ELR (cell line): Measurements from ENCODE around the gene WARS2.
"Not testable (repeated sequence)": the region's sequence is repeated elsewhere in the genome, so short reads cannot be mapped to it uniquely, and the experiment has no call there.

ENCODE experiments used
- DNase-seq: peaks from one replicate; pipeline ENCODE4 v3.0.0-alpha.2; 2015; ENCODE audit warnings: low read depth

Gene WARS2

DNA sequence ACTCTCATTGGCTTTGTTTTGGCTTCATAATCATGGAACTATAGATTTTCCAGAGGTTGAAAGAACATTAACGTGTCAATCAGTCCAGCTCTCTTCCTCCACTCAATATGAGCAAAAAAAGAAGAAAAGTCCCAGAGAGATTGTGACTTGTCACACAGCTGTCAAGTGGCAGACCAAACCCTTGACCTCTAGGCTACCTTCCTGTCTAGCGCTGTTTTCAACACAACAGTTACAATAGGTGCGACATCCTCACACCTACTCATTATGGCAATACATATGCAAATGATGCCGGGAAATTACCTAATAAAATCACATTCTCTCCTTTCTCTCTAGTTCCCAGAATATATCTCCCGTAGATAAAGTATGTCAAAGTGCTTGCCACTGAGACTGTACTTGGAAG, 1.1 kb downstream of the WARS2 start:
- no peak for DNase-seq

DNA sequence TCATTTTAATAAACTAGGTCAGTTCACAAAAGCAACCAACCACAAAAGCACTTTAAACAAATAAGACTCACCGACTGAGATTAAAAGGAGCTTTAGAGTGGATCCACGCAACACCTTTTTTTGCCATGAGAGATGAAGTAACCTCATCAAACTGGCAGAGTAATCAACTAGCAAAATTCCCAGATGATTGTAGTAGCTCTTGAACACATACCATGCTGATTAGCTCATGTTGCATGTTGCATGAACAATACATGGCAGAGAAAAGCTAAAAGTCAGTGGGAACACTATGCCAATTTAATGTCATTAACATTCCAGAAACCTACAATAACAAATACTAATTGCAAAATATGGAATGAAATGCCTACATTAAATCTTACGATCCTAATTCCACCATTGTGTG, 4.1 kb downstream of the WARS2 start:
- DNase-seq, result peak; percentile 59

DNA sequence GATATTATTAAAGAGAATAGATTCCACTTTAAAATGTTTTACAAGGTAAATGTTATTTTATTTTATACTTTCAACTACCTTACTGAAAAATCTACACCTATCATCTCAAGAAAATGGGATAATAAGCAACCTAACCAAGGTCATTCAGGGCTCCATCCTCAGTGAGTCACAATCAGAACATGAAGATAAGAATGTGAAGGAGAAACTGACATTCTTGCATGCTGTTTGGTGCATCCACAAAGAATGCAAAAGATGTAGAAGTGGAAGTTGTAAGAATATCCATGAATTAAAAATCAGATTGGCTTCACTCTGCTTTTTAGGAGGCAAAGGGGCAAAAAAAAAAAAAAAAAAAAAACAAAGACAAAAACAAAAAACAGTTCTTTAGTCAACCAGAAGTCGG, 6.5 kb downstream of the WARS2 start:
- DNase-seq, result peak; percentile 64

DNA sequence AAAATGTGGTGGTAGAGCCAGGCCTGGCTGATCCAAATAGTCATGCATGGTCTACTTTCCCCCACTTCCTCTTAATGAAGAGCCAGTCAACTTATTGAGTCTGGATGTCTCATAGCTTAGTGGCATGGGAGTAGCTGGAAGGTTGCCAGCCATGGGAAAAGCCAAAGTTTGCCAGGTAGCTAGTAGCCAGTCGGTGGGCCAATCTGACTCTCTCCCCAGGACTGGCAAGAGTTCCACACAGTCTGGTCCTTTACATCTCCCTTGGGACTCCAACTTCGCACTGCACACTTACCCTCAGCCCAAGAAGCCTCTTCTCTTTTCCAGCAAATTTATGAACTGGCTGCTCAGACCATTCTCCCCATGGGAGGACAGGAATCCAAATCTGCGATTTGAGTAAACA, 8.3 kb downstream of the WARS2 start:
- peak; percentile 22 for DNase-seq

DNA sequence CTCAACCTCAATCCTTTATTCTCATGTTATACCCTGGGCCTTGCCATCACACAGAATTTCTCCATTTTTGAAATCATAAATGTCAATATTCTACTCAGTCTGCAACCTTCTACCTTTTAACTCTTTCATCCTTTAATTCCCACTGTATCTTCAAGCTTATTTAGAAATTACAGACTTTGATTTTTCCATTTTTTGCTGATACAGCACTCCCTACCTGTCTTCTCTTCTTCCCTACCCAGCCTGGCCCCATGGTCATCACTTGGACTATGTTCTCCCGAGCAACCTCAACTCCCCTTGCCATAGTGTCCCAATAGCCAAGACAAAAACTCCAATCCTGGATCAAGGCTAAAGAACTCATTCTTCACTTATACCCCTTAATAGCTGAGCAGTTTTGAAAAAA, 14.6 kb downstream of the WARS2 start:
- no peak for DNase-seq

DNA sequence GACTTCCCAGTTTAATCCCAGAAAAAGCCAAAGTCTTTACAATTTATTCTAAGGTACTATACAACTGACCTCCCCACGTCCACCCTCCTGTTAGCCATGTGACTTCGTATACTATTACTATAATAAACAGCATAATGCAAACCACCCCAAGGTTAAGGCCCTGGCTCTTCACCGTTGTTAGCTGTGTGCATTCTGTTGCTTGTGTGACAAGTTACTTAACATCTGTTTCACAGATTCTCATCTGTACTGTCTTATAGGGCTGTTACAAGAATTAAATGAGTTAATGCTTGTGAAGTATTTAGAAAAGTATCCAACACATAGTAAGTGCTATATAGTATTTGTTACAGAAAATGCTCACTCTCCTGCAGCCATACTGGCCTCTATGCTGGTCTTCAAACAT, 15.7 kb downstream of the WARS2 start:
- no peak for DNase-seq

DNA sequence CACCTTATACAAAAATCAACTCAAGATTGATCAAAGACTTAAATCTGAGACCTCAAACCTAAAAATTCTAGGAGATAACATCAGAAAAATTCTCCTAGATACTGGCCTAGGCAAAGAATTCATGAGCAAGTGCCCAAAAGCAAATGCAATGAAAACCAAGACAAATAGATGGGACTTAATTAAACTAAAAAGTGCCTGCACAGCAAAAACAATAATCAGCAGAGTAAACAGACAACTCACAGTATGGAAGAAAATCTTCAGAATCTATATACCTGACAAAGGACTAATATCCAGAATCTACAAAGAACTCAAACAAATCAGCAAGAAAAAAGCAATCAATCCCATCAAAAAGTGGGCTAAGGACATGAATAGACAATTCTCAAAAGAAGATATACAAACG, 18.6 kb downstream of the WARS2 start:
- not testable (repeated sequence) for DNase-seq

DNA sequence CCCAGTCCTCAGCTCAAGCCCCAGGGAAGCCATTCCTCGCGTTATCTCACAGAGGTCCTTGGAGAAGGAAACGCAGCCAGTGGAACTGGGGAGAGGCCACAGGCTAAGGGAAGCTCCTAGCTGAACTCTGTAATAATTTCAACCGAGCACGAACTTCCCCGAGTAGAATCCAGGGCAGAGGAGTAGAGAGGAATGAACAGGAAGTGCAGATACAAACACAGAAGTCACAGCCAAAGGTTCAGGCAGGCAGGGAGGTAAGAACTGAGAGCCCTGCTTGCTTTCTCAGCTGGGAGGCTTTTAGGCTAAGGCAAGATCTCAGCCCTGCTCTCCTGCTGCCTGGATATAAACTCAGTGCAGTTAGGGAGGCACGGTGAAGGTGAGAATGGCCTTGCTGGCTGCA, 23.7 kb downstream of the WARS2 start:
- DNase-seq, result no peak

DNA sequence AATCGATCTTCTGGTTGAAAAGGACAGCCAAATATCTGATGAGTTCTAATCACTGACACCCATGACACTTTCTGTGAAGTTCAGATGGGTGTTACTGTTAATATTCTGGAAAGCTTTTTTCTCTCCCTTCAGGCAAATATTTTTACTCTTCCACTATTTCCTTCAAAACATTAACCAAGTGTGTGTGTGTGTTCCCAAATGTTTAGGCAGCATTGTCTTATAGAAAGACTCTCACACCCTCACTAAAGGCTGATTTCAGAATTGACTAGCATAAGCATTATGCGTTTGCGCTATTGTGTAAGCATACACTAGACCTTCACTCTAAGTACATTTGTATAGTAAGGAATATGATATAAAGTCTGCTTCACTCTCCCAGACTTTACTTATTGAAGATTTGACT, 24.7 kb downstream of the WARS2 start:
- DNase-seq, result no peak

DNA sequence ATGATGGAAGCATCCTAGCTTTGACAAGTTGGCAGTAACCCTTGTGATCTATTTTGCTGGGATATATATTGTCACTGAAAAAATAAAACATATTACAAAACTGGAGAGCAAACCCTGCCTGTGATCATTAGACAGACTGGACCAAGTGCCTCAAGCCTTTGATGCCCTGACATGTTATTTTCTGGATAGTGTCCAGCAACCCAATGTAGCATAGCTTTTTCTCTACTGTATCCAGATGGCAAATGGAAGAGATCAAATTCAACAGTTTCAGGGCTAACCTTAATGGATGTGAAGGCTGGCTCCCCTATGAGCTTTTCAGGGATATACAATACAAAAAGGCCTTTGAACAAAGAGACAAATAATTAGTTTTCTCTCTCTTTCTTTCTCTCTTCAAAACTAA, 25.1 kb downstream of the WARS2 start:
- no peak for DNase-seq

DNA sequence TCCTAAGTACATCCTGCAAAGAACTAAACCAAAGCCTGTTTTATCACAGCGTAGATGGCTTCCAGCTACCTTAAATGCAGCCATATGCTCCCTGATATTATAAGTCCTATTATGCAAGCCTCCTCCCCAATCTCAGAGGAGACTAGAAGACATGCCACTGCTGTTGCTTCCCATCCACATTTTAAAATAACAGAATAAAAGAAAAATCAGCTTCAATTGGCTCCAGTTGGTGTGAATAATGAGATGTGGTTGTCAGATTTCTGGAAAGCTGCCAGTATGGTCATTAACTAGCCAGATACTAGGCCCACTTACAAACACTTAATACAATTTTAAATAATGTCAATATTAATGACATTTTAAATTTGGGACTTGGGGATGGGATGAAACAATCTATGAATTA, 25.7 kb downstream of the WARS2 start:
- DNase-seq, result no peak

DNA sequence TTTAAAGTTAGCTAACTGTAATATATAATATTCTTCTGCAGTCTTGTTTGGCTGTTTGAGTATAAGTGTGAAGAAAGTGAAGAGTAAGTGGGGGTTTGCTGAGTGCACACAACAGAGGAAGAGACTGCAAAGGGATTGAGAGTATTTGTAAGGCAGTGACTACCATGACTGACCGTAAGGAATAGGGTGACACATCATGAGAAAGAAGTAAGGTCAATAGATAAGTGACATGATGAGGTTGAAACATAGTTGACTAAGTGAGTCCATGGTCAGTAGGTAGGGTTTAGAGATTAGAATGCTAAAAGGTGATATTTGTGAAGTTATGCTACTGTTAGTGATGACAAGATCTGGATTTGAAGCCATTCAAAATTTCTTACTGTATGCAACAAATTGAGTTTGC, 27.7 kb downstream of the WARS2 start:
- DNase-seq, result peak; percentile 57

DNA sequence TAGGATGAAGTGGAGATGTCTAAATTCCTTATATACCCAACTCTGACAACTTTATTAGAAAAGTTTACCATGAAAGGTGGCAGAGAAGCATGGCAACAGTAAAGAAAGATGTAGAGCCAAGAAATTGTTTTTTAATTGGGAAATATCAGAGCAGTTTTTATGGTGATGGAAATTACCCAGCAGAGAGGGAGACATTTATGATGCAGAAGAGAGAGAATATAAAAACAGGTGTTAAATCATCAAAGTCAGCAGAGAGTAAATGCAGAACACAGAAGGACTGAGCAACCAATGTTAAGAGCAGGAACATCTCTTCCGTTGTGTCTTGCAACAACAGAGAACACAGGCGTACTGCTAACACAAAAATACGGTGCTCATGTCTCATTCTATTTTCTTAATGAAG, 28.2 kb downstream of the WARS2 start:
- DNase-seq, result no peak

DNA sequence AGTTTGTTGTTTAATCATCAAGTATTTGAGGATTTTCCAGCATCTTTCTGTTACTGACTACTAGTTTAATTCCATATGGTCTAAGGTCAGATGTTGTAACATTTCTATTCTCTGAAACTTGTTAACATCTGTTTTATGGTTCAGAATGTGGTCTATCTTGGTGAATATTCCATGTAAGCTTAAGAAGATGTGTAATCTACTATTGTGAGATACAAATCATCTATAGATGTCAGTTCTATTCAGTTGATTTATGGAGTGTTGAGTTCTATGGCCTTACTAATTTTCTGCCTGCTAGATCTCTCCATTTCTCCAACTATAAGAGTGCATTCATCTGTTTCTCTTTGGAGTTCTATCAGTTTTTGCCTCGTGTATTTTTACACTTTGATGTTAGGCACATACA, 31.5 kb downstream of the WARS2 start:
- DNase-seq, result no peak

DNA sequence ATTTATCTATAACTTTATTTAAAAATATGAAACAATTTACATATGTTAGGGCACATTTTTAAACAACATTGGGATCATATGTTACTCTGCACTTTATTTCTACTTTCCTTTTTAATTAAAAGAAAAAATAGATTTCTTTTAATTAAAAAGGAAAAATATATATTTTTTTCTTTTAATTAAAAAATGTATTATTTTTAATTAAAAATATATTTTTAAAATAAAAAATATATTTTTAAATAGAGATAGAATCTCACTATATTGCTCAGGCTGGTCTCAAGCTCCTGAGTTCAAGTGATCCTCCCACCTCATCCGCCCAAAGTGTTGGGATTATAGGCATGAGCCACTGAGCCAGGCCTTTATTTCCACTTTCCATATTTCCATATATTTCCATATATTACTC, 36.7 kb downstream of the WARS2 start:
- no peak for DNase-seq

DNA sequence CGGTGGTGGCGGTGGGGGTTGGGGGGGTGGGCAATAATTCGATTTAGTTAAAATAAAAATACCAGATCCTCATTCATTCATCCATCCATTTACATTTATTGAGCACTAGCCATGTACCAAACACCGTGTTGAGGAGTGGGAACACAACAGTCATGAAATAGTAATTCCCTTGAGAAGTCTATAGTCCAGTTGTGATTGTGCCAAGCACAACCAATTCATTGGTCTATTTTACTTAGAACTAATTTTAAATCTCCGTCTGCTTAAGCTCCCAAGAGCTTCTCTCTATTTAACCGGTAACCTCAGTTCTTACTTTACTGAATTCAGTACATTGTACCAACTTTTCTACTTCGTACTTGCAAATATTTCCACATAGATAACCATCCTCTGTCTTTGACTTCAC, 38.4 kb downstream of the WARS2 start:
- DNase-seq, result no peak

DNA sequence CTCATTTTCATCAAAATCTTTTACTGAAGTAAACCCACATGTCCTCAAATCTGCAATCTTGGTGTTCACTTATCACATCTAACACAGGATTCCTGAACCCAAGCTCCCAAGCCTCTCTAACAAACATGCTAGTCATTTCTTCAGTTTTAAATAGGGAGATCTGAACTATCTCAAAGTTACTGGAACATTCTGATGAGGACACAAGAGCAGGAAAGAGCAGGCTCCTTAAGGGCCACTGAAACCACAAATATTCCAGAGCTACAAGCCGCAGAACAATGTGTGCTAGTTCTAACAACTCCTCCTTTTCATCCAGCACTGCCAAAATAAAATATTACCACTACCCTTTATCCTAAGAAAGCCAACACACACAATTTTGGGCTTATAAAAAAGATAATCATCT, 38.9 kb downstream of the WARS2 start:
- DNase-seq, result no peak

DNA sequence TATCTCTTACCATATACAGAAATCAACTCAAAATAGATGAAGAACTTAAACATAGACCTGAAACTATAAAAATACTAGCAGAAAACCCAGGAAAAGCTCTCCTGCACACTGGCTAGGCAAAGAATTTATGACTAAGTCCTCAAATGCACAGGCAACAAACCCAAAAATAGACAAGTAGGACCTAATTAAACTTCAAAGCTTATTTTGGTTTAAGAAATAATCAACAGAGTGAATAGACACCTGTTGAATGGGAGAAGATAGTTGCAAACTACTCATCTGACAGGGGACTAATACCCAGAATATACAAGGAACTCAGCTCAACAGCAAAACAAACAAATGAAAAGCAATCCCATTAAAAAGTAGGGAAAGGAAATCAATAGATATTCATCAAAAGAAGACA, 40.7 kb downstream of the WARS2 start:
- DNase-seq, result no peak

DNA sequence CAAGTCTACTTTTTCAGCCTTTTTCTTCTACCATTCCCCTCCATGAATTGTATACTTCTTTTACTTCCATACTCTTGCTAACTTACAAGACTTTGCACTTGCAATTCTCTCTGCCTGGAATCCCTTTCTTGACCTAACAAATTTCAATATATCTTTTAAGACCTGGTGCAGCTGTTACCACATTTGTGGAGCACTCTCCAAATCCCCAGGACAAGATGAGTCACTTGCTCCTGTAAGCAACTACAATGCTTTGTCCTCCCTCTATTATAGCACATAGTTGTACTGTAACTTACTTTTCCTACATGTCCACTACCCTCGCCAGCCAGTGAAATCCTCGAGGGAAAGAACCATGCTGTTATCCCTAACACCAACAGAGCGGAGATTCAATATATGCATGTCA, 43.1 kb downstream of the WARS2 start:
- DNase-seq, result no peak

DNA sequence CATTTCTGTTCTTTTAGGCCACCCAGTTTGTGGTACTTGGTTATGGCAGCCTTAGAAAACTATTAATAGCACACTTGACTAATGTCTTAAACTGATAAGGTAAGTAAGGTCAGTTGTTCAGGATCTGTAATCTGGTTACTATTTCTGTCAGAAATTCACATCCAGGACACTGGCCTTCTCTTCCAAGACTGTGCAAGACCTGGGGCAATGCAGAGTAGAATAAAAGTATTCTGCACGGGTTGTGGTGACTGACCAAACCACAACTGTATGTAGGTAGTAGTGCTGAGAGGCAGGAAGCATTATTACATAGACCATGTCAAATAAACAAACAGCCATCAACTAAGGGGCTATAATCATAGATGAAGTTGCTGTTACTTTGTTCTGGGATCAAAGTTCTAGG, 46.7 kb downstream of the WARS2 start:
- DNase-seq, result peak; percentile 63

DNA sequence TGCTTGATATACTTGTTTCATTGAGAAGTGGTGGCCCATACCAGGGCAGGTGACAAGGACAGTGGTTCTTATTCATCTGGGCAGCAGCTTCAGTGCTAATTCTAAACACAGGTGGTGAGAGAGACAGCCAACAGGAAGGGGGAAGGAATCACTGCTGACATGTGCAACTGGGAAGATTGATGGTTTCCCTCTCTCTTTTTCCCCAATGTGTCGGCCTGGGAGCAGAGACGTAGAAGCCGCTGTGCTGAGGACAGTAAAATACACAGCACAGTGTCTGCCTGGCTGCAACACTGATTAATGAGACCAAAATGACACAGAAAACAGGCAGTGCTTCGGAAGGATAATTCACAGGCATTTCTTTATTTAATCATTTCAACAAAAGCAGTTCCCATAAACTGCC, 48.8 kb downstream of the WARS2 start:
- DNase-seq, result no peak

DNA sequence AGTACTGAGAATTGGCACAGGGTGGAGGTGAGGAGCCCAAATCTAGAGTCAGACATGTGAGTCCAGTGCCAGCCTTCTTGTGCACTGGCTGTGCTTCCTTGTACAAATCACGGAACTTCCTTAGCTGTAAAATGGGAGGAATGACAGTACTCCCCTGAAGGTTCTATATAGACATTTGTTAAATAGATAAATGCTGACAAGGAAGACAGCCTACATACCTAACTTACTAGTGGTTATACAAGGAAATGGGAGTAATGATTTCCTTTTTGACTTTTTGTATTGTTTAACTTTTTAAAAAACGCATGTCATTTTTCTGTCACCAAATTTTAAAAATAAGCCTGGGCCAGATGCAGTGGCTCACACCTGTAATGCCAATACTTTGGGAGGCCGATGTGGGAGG, 50.2 kb downstream of the WARS2 start:
- DNase-seq, result no peak

DNA sequence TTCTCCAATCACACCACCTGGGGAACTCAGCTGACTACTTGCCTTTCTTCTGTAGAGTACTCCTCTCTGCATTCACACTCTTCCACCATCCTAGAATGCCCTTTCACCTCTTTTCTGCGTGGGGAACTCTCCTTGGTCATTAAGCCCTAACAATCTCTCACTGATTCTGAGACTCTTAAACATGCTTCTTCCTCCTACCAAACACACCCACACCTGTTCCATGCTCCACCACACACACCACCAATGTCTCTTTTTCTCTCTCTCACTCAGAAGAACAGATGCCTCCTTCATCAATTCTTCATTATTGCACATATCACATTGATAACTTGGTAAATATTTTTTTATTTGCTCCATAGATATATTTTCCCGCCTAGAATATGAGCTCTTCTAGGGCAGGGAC, 53.6 kb downstream of the WARS2 start:
- no peak for DNase-seq

DNA sequence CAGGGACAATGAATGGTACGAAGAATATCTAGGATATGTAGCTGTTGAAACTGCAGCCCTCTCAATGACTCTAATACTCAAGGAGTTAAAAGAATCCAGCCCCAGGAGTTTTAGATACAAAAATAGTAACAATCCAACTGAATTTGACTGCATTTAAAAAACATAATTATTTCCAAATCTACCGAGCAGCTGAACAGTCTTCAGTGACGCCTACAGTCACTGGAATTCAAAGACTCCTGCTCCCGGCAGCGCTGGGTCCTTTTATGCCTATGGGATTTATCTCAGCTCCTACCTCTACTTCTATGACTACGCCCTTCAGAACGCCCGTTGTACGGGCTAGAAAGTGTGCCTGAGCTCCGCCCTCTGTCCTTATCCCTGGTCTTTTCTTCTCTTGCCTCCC, 55.7 kb downstream of the WARS2 start:
- no peak for DNase-seq

DNA sequence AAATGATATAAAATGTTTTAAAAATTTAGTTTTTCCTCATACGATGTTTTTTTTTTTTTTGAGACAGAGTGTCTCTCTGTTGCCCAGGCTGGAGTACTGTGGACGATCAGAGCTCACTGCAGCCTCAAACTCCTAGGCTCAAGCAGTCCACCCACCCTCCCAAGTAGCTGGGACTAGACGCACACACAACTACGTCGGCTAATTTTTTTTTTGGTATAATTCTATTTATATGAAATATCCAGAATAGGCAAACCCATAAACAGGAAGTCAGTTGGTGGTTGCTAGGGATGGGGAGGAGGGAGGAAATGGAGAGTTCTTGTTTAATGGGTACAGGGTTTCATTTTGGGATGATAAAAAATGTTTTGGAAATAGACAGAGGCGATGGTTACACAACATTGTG, 56.5 kb downstream of the WARS2 start:
- no peak for DNase-seq
